HG02678 (cell line): ENCODE measurements around the gene SH3GL2.
"Not testable (repeated sequence)": the region's sequence is repeated elsewhere in the genome, so short reads cannot be mapped to it uniquely, and the experiment has no call there.

Experiments
- ATAC-seq: cut with Tn5 transposase; IDR thresholded peaks from one replicate; pipeline ENCODE4 v1.9.1; 2021; ENCODE audit warnings: mild to moderate bottlenecking, moderate library complexity; ENCODE audit not compliant: unreplicated experiment

SH3GL2 gene

GRCh38 chr9:17739736-17740135, 160.9 kb downstream of the SH3GL2 start:
- no peak for ATAC-seq

GRCh38 chr9:17742067-17742466, 163.2 kb downstream of the SH3GL2 start:
- ATAC-seq = no peak

GRCh38 chr9:17744786-17745185, 165.9 kb downstream of the SH3GL2 start:
- ATAC-seq = no peak

DNA sequence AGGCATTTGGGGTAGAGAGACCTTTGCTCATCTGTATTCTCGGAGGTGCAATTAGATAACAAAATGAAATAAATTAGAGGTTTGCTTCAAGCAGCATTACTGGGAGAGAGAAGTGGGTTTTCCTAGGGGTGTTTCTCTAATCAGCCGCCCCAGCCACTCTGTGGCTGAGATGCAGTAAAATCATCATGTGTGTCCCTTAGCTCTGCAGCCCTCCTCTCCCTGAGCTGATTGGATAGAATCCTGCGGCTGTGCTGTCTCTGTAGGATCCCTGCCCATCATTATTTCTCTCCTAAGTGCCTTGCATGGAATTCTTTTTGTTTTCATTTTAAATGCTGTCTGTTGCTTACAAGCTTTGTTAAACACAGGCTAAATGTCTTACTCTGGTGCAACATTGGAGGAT, 171.4 kb downstream of the SH3GL2 start:
- ATAC-seq = no peak

GRCh38 chr9:17751486-17751885, 172.6 kb downstream of the SH3GL2 start:
- no peak for ATAC-seq

- ATAC-seq = no peak
These were observed 173.2 kb downstream of the SH3GL2 start for GRCh38 chr9:17752021-17752420.

DNA sequence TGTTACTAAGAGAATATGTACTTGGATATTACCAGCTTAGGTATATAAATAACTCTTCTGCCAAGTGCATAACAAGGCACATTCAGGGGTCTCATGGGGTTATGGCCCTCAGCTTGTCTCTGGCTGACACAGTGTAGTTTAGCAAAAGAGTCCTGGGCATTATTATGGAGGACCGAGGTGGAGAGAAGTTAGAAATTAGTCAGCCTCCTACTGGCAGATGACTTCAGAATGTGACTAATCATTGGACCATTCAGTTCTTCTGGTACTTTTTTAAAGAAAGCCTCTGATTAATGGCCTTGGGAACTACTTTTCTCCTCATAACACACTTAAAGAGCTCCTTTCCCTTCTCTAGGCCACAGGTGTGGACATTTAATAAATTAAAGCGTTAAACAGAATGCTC, 178.9 kb downstream of the SH3GL2 start:
- ATAC-seq = no peak

GRCh38 chr9:17760250-17760649, 181.4 kb downstream of the SH3GL2 start:
- ATAC-seq = no peak

DNA sequence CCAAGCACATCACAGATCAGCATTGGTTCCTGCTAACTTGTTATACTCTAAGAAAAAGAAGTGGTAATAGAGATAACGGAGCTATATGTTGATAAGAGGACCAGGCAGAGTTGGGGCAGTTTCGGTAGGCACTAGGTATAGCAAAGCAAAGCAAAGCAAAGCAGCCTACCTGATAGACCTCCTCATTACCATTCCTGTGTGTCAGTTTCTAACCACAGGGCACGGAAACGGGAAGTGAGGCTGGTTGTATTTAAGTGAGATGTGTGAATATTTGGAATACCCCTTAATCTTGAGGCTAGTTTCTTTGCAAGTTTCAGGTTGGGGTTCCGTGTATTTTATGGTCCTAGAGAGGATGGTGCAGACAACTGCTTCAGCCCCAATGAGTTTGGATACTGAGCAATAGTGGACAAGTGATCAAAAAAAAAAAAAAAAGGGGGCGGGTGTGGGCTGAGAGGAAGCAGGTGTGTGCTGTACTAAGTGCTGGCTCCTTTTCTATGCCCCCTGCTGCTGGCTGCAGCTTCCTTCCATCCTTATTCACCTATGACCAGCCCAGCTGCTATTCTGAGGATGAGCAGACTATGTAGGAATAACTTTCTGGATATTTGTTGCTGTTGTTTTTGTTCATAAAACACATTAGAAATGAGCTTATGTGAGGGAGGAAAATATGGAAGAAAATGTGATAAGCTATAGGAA, 183.3 kb downstream of the SH3GL2 start:
- ATAC-seq = peak; percentile 55

GRCh38 chr9:17764306-17764705, 185.4 kb downstream of the SH3GL2 start:
- no peak for ATAC-seq

DNA sequence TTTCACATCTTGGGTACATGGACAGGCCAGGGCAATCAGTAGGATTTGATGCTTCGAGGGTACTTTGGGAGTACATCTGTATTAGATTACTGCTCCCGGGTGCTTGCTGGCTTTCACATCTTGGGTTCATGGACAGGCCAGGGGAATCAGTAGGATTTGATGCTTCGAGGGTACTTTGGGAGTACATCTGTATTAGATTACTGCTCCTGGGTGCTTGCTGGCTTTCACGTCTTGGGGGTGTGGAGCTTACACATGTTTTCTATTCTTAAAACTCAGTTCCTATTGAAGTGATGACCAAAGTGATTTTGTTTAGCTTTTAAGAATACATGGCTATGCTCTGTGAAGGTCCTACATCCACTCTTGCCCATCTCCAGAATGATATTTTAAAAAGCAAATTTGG, 186.3 kb downstream of the SH3GL2 start:
- ATAC-seq = not testable (repeated sequence)

DNA sequence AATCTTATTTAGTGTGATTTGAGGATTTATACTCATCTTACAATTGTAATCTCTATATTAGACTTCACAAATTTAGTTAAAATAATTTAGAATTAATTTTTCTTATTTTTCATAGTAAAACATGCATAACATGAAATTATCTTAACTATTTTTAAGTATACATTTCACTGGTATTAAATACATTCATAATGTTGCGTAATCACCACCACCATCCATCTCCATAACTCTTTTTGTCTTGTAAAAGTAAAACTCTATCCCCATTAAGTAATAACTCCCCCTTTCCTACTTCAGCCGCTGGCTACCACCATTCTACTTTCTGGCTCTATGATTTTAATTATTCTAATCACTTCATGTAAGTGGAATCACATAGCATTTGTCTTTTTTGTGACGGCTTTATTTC, 193.4 kb downstream of the SH3GL2 start:
- no peak for ATAC-seq

- ATAC-seq = no peak
These were observed 196.8 kb downstream of the SH3GL2 start for GRCh38 chr9:17775656-17776055.

GRCh38 chr9:17776735-17777134, 197.9 kb downstream of the SH3GL2 start:
- no peak for ATAC-seq

- no peak for ATAC-seq
These were observed 198.6 kb downstream of the SH3GL2 start for GRCh38 chr9:17777465-17777864.

GRCh38 chr9:17782430-17783149, 203.7 kb downstream of the SH3GL2 start:
- ATAC-seq = no peak

- ATAC-seq = no peak
These were observed 204.4 kb downstream of the SH3GL2 start for GRCh38 chr9:17783227-17783626.

DNA sequence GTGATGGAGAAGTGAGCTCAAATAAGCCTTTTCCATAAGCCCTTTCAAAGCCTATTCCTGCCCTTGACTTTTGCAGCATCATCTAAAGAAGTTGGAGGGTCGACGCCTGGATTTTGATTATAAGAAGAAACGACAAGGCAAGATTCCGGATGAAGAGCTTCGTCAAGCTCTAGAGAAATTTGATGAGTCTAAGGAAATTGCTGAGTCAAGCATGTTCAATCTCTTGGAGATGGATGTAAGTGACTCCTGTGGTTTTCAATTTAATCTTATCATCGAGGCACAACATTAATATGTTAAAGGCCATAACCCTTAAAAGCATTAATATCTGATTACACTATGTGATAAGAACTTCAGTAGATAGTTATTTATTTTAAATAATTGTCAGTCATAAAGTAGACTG, 210.4 kb downstream of the SH3GL2 start:
- ATAC-seq = no peak

- ATAC-seq = no peak
These were observed 215.1 kb downstream of the SH3GL2 start for GRCh38 chr9:17793713-17794622.

- ATAC-seq = no peak
These were observed 216.9 kb downstream of the SH3GL2 start for GRCh38 chr9:17795744-17796143.

DNA sequence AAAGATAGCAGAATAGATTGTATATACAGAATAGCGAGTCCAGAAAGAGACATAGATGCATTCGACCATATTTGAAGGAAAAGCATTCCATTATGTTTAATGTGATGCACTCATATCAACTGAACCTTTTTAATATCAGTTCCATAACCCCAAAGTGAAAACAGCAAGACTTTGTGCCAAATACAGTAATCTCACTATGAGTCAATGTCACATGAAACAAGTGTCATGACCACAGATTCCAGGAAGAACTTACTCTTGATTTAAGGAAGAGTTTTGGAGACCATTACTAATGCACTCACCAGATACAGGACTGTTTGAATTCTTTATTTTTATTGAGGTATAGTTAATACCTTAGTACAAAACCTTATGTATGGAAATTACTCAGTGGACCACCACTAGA, 220.5 kb downstream of the SH3GL2 start:
- ATAC-seq = no peak

- no peak for ATAC-seq
These were observed 221.6 kb downstream of the SH3GL2 start for GRCh38 chr9:17800418-17800817.
